GM18502 (cell line): ENCODE results near the gene MYO7A.

Source experiments
- ATAC-seq: cut with Tn5 transposase; IDR thresholded peaks from one replicate; pipeline ENCODE4 v1.9.1; 2021; ENCODE audit warnings: mild to moderate bottlenecking; ENCODE audit not compliant: unreplicated experiment, poor library complexity

The MYO7A gene

DNA sequence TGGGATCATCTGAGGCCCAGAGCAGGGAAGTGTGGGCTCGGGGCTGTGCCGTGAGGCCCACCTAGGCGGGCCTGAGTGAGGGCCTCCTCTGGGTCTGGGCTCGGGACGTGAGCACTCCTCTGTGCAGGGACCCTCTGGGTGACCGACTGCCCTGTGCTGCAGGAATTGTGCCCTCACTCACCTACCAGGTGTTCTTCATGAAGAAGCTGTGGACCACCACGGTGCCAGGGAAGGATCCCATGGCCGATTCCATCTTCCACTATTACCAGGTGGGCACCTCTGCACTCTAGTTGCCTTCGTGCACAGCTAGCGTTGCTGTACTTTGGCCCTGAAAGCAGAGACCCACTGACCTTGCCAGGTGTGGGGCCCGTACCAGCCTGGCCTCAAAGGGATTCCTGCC lies 80.5 kb downstream of the MYO7A start:
- no peak for ATAC-seq

DNA sequence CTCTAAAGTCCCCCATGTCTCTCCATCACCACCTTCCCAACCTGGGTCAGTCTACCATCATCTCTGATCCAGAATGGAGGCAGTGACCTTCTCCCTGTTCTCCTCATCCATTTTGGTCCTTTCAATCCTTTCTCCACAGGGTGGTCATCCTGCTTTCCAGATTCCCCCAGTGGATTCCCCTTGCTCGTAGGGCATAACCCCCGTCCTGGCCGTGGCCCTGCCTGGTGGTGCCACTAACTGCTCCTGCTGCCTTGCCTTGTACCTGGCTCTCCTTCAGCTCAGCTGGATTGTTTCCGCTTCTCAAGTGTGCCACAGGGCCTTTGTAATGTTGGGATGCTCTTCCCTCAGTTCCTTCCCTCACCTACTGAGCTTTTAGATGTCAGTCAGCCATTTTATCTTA lies 81.6 kb downstream of the MYO7A start:
- ATAC-seq = no peak

DNA sequence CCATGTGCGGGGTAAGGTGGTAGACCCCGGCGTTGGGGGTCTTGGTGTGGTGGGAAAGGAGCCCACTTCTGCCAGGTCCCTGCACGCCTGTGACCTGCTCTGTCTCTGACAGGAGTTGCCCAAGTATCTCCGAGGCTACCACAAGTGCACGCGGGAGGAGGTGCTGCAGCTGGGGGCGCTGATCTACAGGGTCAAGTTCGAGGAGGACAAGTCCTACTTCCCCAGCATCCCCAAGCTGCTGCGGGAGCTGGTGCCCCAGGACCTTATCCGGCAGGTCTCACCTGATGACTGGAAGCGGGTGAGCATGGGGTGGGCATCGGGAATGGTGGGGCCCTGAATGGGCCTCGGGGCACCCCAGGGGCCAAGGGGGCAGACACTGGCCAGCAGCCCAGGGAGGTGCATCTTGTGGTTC lies 83.0 kb downstream of the MYO7A start:
- no peak for ATAC-seq

DNA sequence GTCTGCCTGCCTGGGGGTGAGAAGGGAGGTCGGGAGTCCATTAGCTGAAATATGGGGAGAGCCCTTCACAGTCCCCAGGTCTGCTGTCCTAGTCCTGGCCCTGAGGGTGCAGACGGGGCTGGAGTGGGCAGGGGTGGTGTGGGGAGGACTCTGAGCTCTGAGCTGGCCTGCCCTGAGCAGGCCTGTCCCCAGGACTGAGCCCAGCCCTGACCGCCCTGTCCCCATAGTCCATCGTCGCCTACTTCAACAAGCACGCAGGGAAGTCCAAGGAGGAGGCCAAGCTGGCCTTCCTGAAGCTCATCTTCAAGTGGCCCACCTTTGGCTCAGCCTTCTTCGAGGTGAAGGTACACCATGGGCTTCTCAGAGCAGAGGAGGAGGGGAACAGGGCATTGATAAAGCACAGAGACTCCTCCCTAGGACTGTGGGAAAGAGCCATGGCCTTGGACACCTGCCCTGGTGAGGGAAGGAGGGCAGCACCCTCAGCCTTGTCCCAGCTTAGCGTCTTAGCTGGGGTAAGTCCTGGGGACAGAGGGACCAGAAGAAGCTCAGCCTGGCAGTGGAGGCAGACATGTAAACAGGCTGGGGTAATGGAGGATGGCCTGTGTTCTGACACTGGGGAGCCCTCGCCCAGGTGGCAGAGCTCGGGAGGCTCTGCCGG lies 83.7 kb downstream of the MYO7A start:
- ATAC-seq = no peak

DNA sequence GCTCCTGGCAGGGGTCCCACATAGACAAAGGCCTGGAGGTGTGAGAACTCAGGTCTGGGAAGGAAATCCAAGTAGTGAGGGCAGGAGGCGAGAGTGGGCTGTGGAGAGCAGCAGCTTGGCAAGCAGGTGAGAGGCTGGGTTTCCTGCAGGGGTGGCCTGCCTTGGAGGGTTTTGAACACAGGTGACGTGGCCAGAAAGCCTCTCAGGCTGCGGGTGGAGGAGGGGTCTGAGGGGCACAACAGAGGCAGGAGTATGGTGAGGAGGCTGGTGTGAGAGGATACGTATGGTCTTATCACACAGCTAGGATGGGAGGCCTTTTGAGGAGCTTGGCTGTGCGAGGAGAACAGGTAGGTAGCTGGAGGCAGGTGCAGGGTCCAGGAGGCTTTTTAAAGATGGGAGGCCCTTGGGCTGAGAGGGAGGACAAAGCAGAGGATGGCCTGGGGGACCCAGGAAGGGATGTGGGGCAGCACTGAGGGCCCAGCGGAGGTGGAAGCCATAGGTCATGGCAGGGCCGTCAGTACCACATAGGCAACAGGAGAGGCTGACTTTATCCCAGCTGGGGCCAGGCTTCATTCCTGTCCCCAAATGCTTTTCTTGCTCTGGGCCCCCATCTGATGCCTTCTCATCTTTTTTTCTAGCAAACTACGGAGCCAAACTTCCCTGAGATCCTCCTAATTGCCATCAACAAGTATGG lies 84.4 kb downstream of the MYO7A start:
- no peak for ATAC-seq

DNA sequence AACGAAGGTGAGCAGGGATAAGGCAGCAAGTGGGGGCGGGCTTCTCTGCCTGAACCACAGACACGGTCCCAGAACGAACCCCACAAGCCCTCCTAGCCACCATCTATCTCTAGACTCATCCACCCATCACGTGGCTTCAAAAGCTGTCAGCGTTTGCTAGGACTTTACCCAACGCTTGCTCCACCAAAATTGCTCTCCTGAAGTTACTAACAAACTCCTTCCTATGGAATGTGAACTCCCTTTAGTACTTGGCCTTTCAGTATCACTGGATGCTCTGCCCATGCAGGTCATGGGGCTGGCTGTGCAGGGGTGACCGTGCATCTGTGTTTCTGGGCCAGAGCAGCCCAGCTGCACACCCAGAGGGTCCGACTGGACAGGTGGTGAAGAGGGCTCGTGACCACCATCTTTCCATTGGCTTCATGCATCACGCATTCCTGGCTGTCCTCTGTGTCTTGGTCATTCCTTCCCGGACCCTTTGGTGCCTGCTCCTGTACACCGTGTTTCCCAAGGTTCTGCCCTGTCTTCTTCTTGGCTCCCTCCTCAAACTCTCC lies 85.1 kb downstream of the MYO7A start:
- ATAC-seq = no peak

DNA sequence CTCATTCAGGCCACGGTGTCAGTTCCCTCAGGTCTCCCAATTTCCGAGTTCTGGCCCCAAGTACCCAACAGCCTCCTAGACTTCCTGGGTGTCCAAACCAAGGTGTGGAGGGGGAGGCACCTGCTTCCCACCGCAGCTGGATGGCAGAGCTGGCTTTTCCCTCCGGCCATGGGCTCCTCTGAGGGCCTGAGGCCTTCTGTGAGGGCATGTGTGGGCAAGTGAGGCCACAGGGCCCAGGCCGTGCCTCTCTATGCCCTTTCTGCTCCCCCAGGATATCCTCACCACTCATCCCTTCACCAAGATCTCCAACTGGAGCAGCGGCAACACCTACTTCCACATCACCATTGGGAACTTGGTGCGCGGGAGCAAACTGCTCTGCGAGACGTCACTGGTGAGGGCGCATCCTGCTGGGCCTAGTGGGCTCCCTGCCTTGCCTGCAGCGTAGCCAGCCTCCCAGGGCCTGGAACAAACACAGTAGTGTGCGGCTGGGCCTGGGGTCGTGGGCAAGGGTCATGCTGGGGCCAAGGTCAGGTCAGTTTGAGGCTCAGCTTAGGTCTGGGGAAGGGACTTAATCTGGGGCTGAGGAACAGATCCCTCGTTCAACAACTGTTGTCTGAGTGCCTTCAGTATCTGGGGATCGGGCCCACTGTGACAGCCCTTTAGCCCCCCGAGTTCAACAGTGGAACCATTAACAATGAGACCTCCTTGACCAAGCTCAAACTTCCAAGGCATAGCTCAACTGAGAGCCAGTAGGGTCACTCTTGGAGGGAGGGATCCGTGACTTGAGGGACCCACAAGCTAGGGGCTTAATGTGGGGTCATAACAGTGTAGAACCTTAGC lies 85.8 kb downstream of the MYO7A start:
- no peak for ATAC-seq

DNA sequence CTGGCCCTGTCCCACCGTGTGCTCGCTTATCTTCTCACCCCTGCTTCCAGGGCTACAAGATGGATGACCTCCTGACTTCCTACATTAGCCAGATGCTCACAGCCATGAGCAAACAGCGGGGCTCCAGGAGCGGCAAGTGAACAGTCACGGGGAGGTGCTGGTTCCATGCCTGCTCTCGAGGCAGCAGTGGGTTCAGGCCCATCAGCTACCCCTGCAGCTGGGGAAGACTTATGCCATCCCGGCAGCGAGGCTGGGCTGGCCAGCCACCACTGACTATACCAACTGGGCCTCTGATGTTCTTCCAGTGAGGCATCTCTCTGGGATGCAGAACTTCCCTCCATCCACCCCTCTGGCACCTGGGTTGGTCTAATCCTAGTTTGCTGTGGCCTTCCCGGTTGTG lies 86.5 kb downstream of the MYO7A start:
- no peak for ATAC-seq

DNA sequence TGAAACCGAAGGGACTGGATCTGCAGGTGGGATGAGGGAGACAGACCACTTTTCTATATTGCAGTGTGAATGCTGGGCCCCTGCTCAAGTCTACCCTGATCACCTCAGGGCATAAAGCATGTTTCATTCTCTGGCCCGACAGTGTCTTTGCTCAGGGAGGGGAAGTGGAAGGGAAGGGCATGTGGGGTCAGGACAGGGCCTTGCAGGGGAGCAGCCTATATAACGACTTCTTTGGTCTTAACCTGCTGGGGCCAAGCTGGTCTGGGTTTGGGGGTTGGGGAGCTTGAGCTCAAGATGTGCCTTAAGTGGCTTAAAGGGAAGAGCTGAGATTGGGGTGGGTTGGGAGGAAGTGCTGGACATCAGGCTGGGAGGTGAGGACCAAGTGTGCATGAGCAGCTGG lies 87.1 kb downstream of the MYO7A start:
- ATAC-seq = no peak

DNA sequence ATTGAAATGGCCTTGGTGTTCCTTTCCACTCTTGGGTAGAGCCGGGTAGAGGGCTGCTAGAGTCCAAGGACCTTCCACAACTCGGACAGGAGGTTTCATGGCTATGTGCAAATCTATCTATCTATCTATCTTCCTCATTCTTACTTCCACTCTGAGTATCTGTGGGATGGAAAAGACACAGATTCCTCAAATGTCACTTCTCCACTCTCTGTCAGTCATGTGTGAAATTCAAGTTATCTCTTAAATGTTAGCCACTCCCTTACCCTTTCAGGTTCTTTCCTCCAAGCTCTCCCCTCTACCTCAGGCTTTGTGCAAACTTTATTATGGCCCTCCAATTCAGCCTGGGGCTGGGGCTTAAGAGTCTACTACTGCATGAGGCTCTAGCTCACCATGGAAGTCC lies 89.1 kb downstream of the MYO7A start:
- ATAC-seq = no peak

DNA sequence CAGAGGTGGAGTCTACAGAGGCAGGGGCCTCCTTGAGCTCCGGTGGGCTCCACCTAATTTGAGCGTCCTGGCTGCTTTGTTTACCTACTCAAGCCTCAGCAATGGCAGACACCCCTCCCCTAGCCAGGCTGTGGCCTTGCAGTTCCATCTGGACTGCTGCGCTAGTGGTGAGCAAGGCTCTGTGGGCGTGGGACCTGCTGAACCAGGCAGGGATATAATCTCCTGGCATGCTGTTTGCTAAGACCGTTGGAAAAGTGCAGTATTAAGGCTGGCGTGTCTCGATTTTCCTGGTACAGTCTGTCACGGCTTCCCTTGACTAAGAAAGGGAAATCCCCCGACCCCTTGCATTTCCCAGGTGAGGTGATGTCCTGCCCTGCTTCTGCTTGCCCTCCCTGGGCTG lies 95.8 kb downstream of the MYO7A start:
- ATAC-seq = no peak

DNA sequence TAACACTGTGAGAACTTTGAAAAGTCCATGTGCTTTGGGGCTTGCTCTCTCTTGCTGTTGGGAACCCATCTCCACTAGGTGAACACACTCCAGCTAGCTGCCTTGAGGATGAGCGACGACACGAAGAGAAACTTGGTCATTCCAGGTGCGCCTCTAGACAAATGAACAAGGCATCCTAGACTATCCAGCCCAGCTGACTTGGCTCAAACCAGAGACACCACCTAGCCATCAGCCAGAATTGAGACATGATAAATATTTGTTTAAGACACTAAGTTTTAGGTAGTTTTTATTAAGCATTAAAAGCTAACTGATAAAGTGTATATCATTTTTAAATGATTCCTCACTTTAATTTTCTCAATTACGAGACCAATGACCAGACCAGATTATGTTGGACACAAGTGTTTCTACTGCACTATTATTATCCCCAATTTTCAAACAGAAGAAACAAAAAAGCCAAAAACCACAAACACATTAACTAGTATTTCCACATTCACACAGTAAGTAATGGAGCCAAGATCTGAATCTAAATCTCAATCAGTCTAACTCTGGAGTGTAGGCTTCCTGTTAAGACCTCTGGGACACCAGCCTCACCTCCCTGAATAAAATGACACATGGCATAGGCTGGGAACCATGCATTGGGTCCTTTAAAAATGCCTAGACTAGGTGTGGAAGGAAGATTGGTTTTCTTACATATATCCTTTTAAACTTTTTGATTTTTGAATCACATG lies 103.0 kb downstream of the MYO7A start:
- ATAC-seq = no peak

DNA sequence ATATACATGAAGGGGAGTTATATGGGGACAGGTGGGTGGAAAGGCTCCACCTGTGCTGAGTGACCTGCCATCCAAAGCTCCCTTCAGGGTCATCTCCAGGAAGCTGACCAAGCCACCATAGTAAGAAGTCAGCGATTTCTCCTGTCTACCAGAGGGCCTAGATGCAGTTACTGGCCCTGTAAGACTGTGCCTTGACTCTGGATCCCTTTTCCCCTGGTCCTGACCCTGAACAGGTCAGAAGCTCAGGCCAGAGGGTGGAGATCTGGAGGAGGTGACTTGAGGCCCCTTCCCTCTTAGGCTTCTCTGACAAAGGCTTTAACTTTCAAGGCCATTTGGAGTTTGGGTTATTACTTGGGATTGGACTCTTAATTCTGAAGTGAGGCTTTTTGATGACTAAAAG lies 103.8 kb downstream of the MYO7A start:
- ATAC-seq = no peak

DNA sequence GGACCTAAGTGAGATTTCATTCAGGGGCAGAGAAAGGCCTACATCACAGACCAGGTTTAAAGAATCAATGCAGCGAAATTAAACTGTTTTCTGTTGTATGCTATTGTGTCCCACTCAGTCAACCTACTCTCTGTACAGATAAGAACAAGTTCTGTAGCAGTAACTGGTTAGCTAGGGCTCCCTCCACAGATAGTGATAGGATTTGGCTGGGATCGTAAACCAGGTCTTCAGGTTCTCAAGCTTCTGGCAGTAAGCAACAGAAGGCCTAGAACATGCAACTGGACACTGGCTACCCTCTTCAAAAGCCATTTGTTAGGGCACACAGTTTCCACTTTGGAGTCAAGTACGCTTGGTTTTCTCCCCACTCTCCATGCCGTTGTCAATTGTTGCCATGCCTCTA lies 104.2 kb downstream of the MYO7A start:
- ATAC-seq = no peak

DNA sequence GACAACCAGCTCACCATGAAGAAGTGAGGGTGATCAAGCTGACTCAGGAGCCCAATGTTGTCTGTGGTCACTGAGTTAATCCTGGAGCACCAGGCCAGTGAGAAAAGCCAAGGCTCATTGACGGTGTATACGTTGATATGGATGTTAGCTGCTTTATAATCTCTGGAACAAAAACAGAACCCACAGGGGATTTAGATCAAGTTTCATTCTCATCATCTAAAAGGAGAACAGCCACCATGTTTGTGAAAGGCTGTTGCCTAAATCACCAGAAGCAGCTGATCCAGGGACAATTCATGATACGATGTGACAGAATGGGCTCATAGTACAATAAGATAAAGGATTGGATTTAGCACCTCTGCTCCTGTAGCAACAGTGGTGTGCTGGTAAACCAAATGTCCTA lies 105.0 kb downstream of the MYO7A start:
- no peak for ATAC-seq

DNA sequence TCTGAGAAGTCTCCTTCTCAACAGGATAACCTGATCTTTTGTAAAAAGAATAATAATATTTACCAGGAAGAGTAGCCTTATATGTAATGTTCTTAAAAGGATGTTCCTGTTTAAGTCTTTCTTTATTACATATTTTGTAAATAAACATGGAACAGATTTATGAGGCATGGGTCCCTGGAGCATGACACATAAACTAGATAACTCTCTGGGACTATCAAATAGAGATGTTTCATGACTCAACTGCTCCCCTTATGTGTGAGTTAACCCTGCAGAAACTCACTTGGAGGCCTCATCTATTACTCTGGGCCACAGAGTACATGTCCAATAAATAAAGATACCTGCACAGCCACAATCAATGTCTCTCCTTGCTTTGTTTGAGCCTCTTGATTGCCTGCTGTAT lies 108.9 kb downstream of the MYO7A start:
- no peak for ATAC-seq

DNA sequence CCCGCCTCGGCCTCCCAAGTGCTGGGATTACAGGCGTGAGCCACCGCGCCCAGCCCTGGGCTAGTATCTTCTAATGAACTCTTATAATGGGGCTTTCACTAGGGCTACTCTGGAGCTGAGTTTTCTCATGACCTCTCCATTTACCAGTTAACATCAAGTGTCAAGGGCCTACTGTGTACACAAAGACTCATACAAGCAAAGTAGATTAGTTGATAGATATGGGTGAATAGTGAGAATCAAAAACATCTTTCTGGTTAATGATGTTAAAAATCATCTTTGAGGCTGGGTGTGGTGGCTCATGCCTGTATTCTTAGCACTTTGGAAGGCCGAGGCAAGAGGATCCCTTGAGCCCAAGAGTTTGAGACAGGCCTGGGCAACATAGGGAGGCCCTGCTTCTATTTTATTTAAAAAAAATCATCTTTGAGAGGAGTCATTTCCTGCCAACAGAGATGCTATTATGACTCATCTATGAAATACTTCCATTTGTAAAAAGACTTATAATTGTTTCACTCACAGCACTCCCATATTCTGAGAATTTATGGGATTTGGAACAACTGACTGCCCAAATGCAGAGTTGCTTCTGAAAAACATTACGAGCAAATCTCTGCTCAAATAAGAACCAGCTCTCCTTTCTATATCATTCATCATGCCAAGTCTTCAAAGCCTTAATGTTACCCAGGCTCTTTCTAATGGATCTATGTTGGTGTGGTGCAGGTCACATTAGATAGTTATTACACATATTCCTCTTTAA lies 116.4 kb downstream of the MYO7A start:
- no peak for ATAC-seq

DNA sequence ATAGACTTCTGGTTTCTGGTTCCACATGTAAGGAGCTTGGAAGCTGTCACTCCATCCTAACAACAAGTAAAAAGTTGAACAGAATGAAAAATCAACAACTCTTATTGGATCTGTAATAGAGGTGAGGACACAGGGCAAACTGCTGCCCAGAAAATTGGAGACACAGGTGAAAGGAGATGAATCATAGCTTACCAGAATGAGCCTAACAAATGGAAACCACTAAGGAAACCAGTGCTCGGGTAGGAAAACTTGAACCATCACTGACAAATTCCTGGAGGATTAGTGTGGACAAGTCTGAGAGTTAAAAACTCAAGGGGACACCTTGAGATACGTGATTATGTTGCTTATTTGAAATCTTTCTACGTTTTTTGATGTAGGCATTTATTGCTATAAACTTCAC lies 121.4 kb downstream of the MYO7A start:
- no peak for ATAC-seq

DNA sequence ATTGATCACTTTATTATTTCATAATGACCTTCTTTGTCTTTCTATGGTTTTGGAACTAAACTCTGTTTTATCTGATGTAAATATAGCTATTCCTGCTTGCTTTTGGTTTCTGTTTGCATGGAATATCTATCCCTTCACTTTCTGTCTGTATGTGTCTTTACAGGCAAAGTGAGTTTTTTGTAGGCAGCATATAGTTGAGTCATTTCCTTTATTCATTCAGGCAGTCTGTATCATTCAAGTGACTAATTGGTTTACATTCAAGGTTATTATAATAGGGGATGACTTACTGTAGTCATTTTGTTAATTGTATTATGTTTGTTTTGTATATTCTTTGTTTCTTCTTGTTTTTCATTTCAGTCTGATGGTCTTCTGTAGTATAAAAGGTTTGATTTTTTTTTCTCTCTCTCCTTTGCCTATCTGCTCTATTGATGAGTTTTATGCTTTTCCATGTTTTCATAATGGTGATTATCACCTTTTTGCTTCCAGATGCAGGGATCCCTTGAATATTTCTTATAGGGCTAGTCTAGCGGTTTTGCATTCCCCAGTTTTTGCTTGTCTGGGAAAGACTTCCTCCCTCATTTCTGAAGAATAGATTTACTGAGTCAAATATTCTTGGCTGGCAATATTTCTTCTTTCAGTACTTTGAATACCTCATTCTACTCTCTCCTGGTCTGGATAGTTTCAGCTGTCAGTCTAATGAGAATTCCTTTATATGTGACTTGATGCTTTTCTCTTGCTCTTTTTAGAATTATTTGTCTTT lies 123.0 kb downstream of the MYO7A start:
- no peak for ATAC-seq
